ENCODE data around the gene MYO16.

The MYO16 gene

GRCh38 chr13:108663710-108664109, 34.3 kb downstream of the MYO16 start:
- DNase-seq (ENCODE audit: low read depth in 2 of 2): no peak

GRCh38 chr13:108667205-108667604, 37.8 kb downstream of the MYO16 start:
- DNase-seq (ENCODE audit: low read depth in 2 of 2): no peak

GRCh38 chr13:108669381-108669780, 40.0 kb downstream of the MYO16 start:
- DNase-seq (ENCODE audit: low read depth in 2 of 2): no peak

GRCh38 chr13:108674346-108674745, 44.9 kb downstream of the MYO16 start:
- no peak for DNase-seq (ENCODE audit: low read depth in 2 of 2)

GRCh38 chr13:108674771-108675170, 45.4 kb downstream of the MYO16 start:
- DNase-seq (ENCODE audit: low read depth in 2 of 2): no peak

- no peak for DNase-seq (ENCODE audit: low read depth in 2 of 2)
Observed at GRCh38 chr13:108676620-108677019, 47.2 kb downstream of the MYO16 start.

GRCh38 chr13:108677806-108678205, 48.4 kb downstream of the MYO16 start:
- no peak for DNase-seq (ENCODE audit: low read depth in 2 of 2)

GRCh38 chr13:108680011-108680410, 50.6 kb downstream of the MYO16 start:
- no peak for DNase-seq (ENCODE audit: low read depth in 2 of 2)

GRCh38 chr13:108681986-108682575, 52.7 kb downstream of the MYO16 start:
- no peak for DNase-seq (ENCODE audit: low read depth in 2 of 2)

- DNase-seq (ENCODE audit: low read depth in 2 of 2): no peak
Observed at GRCh38 chr13:108682714-108683113, 53.3 kb downstream of the MYO16 start.

- DNase-seq (ENCODE audit: low read depth in 2 of 2): no peak
Observed at GRCh38 chr13:108686027-108686426, 56.6 kb downstream of the MYO16 start.

GRCh38 chr13:108690726-108691125, 61.3 kb downstream of the MYO16 start:
- no peak for DNase-seq (ENCODE audit: low read depth in 2 of 2)

- no peak for DNase-seq (ENCODE audit: low read depth in 2 of 2)
Observed at GRCh38 chr13:108700422-108701170, 71.2 kb downstream of the MYO16 start.

GRCh38 chr13:108702171-108702570, 72.8 kb downstream of the MYO16 start:
- no peak for DNase-seq (ENCODE audit: low read depth in 2 of 2)

GRCh38 chr13:108705031-108705430, 75.6 kb downstream of the MYO16 start:
- no peak for DNase-seq (ENCODE audit: low read depth in 2 of 2)

- DNase-seq (ENCODE audit: low read depth in 2 of 2): no peak
Observed at GRCh38 chr13:108707584-108707983, 78.2 kb downstream of the MYO16 start.

GRCh38 chr13:108708921-108709320, 79.5 kb downstream of the MYO16 start:
- DNase-seq (ENCODE audit: low read depth in 2 of 2): no peak

- no peak for DNase-seq (ENCODE audit: low read depth in 2 of 2)
Observed at GRCh38 chr13:108711386-108711785, 82.0 kb downstream of the MYO16 start.

- DNase-seq (ENCODE audit: low read depth in 2 of 2): no peak
Observed at GRCh38 chr13:108725471-108725870, 96.1 kb downstream of the MYO16 start.

- DNase-seq (ENCODE audit: low read depth in 2 of 2): no peak
Observed at GRCh38 chr13:108728370-108728769, 99.0 kb downstream of the MYO16 start.

GRCh38 chr13:108733022-108733560, 103.7 kb downstream of the MYO16 start:
- DNase-seq (ENCODE audit: low read depth in 2 of 2): no peak

- DNase-seq (ENCODE audit: low read depth in 2 of 2): no peak
Observed at GRCh38 chr13:108734676-108735075, 105.3 kb downstream of the MYO16 start.

- no peak for DNase-seq (ENCODE audit: low read depth in 2 of 2)
Observed at GRCh38 chr13:108741930-108742329, 112.5 kb downstream of the MYO16 start.
